HEK293T (cell line): ENCODE results near the gene IER5.

Experiments used
- ARNT ChIP-seq: fragments of 450-650 bp; IDR thresholded peaks from 2 replicates; pipeline ENCODE4 v1.6.1; 2017; ENCODE audit warnings: mild to moderate bottlenecking
- ELF4 ChIP-seq: fragments of 450-650 bp; IDR thresholded peaks from 2 replicates; pipeline ENCODE4 v1.6.1; 2017; ENCODE audit warnings: antibody characterized with exemption
- FOXA1 ChIP-seq: fragments of 450-650 bp; IDR thresholded peaks from 2 replicates; pipeline ENCODE4 v1.6.1; 2016; ENCODE audit warnings: mild to moderate bottlenecking
- FOXM1 ChIP-seq: fragments of 450-650 bp; IDR thresholded peaks from 2 replicates; pipeline ENCODE4 v1.6.1; 2017; ENCODE audit warnings: mild to moderate bottlenecking, borderline replicate concordance
- HDGF ChIP-seq: fragments of 450-650 bp; IDR thresholded peaks from 2 replicates; pipeline ENCODE4 v1.6.1; 2017; ENCODE audit warnings: antibody characterized with exemption, borderline replicate concordance
- PKNOX1 ChIP-seq: fragments of 450-650 bp; IDR thresholded peaks from 2 replicates; pipeline ENCODE4 v1.6.1; 2016
- SP1 ChIP-seq: fragments of 450-650 bp; IDR thresholded peaks from 2 replicates; pipeline ENCODE4 v1.6.1; 2017
- SUZ12 ChIP-seq: fragments of 450-650 bp; IDR thresholded peaks from 2 replicates; pipeline ENCODE4 v1.6.1; 2016; ENCODE audit warnings: mild to moderate bottlenecking
- TARDBP ChIP-seq: fragments of 450-650 bp; IDR thresholded peaks from 2 replicates; pipeline ENCODE4 v1.6.1; 2016

GRCh38 chr1:181095763-181096184, 7.3 kb downstream of the IER5 start:
- TF ChIP-seq SUZ12 (no peak), PKNOX1 (no peak), ARNT (no peak), TARDBP (no peak), FOXM1 (no peak), HDGF (no peak), ELF4 (no peak), SP1 (no peak), FOXA1 (no peak)
